ENCODE results near the gene SPPL3. TPM values are rescaled to one million over a fixed set of nuclear protein-coding genes. Genes with fewer than 3 reads are reported as not detected.
"Not testable (repeated sequence)": the region's sequence is repeated elsewhere in the genome, so short reads cannot be mapped to it uniquely, and the experiment has no call there.

The SPPL3 gene
- total RNA-seq, 1 experiment from 2014 or later: 51.1 TPM

DNA sequence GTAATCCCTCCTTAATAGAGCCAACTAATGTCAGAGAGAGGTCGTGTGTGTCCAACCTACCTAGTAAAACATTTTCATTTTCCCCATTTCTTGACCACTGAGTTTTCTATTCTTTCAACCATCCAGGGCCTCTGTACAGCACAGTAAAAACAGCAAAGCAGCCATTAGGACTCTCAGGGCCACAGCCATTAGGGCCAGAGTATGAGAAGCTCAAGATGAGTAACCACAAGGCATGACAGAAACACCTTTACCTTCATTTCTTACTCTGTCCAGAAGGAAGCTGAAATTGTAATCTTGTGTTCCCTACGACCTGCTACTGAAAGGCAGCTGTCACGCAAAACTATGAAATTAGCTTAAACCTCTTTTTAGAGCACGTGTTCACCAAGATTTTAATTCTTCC lies 2.3 kb downstream of the SPPL3 start:
- ChIA-PET CTCF (no interaction called here), POLR2A (no interaction called here)
- Histone ChIP-seq H3K27ac (ENCODE audit: low read length) (no peak overlapping the region; the same call in 1 of the 2 replicates), H3K36me3 (ENCODE audit: control insufficient read depth, insufficient read depth, low read length) (no peaks in the 10 kb centered on the region; the same call in 1 of the 2 replicates), H3K9me3 (ENCODE audit: control insufficient read depth, insufficient read depth, low read depth, low read length) (no peaks in the 10 kb centered on the region), H3K27me3 (ENCODE audit: control insufficient read depth, insufficient read depth, low read length) (no peaks in the 10 kb centered on the region), H3K4me3 (ENCODE audit: low read depth in 2 of 2, low read length in 2 of 2) (peak overlapping the region; percentile 18 to 83; a peak in 2 of 4 replicates), H3K4me1 (ENCODE audit: control insufficient read depth, insufficient read depth, low read length) (peaks cover 10% of the 10 kb centered on the region)
- in situ Hi-C loops (cut with HindIII; ENCODE audit: low pct_unique_long_range_greater_than_20kb, low sequenced_read_pairs) (no loop called here), intact Hi-C loops (cut with micrococcal nuclease; ENCODE audit: unreplicated experiment) (no loop called here)
- TF ChIP-seq SIN3A (IDR thresholded peaks at IDR 0.05; ENCODE audit: borderline replicate concordance, insufficient read depth, low read depth, low read length): no peak
- TF ChIP-seq POLR2AphosphoS5 (IDR thresholded peaks at IDR 0.05; ENCODE audit: low read depth, low read length): no peak
- TF ChIP-seq, protein P1, sequence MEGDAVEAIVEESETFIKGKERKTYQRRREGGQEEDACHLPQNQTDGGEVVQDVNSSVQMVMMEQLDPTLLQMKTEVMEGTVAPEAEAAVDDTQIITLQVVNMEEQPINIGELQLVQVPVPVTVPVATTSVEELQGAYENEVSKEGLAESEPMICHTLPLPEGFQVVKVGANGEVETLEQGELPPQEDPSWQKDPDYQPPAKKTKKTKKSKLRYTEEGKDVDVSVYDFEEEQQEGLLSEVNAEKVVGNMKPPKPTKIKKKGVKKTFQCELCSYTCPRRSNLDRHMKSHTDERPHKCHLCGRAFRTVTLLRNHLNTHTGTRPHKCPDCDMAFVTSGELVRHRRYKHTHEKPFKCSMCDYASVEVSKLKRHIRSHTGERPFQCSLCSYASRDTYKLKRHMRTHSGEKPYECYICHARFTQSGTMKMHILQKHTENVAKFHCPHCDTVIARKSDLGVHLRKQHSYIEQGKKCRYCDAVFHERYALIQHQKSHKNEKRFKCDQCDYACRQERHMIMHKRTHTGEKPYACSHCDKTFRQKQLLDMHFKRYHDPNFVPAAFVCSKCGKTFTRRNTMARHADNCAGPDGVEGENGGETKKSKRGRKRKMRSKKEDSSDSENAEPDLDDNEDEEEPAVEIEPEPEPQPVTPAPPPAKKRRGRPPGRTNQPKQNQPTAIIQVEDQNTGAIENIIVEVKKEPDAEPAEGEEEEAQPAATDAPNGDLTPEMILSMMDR (IDR thresholded peaks at IDR 0.05): no peak
- TF ChIP-seq TCF7L2 (IDR thresholded peaks at IDR 0.05; ENCODE audit: low read depth, low read length): no peak
- TF ChIP-seq REST (IDR thresholded peaks at IDR 0.05; ENCODE audit: insufficient read depth in 1 of 2, low read depth in 2 of 2, low read length in 1 of 2): no peak
- no TSS peak for BruUV-seq (replicated peaks)
- ATAC-seq (no peak), DNase-seq (ENCODE audit: low read depth, low spot score) (no peak)

DNA sequence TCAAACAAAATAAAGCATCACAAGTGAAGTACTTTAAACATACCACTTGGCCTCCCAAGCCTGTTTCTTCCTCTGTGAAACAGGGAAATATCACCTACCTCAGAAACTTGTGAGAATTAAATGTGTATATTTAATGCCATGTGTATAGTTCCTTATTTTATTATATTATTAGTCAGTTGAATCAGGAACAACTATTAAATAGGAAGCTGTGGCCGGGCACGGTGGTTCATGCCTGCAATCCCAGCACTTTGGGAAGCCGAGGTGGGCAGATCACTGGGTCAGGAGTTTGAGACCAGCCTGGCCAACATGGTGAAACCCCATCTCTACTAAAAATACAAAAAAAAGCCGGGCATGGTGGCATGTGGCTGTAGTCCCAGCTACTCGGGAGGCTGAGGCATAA lies 3.1 kb downstream of the SPPL3 start:
- BruUV-seq (replicated peaks); H3K27me3 ChIP-seq (ENCODE audit: control insufficient read depth, insufficient read depth, low read length); H3K4me3 ChIP-seq (ENCODE audit: low read depth in 2 of 2, low read length in 2 of 2); intact Hi-C loops (cut with micrococcal nuclease; ENCODE audit: unreplicated experiment); CTCF ChIA-PET; DNase-seq (ENCODE audit: low read depth, low spot score); ATAC-seq; in situ Hi-C loops (cut with HindIII; ENCODE audit: low pct_unique_long_range_greater_than_20kb, low sequenced_read_pairs); H3K27ac ChIP-seq (ENCODE audit: low read length); H3K9me3 ChIP-seq (ENCODE audit: control insufficient read depth, insufficient read depth, low read depth, low read length); H3K36me3 ChIP-seq (ENCODE audit: control insufficient read depth, insufficient read depth, low read length): not testable (repeated sequence)
- peaks cover 11% of the 10 kb centered on the region for H3K4me1 ChIP-seq (ENCODE audit: control insufficient read depth, insufficient read depth, low read length)
- POLR2A ChIA-PET: interaction anchor here (0.7 kb wide), 1 partner anchor 726 kb away, joined by 14 read pairs; no protein-coding TSS in a partner anchor

DNA sequence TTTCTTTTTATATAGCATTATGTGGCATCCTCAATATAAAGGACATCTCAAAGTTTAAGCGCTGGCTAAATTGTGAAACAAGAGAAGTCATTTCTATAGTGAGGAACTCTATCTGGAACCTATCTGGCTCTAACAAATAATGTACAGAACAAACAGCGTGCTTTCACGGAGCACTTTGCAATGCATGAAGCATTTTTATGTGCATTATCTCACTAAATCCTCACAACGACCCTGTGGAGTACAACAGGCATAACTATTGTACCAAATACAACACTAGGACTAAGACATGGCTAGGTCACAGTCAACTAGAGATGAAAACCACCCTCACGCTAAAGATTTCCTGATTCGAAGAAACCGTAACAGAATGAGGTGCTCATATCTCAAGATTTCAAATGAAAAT lies 8.6 kb downstream of the SPPL3 start:
- POLR2A ChIA-PET: no interaction called here
- CTCF ChIA-PET: no interaction called here
- intact Hi-C loops (cut with micrococcal nuclease; ENCODE audit: unreplicated experiment) (no loop called here), in situ Hi-C loops (cut with HindIII; ENCODE audit: low pct_unique_long_range_greater_than_20kb, low sequenced_read_pairs) (no loop called here)
- no peak for ATAC-seq
- H3K4me1 ChIP-seq (ENCODE audit: control insufficient read depth, insufficient read depth, low read length): peaks cover 4% of the 10 kb centered on the region; the same call in 1 of the 2 replicates
- H3K27ac ChIP-seq (ENCODE audit: low read length): no peak overlapping the region
- H3K27me3 ChIP-seq (ENCODE audit: control insufficient read depth, insufficient read depth, low read length): no peaks in the 10 kb centered on the region
- no peak overlapping the region for H3K4me3 ChIP-seq (ENCODE audit: low read depth in 2 of 2, low read length in 2 of 2)
- DNase-seq (ENCODE audit: low read depth, low spot score): no peak
- BruUV-seq (replicated peaks): no TSS peak
- TF ChIP-seq POLR2AphosphoS5 (IDR thresholded peaks at IDR 0.05; ENCODE audit: low read depth, low read length) (no peak), TCF7L2 (IDR thresholded peaks at IDR 0.05; ENCODE audit: low read depth, low read length) (no peak), SIN3A (IDR thresholded peaks at IDR 0.05; ENCODE audit: borderline replicate concordance, insufficient read depth, low read depth, low read length) (no peak), REST (IDR thresholded peaks at IDR 0.05; ENCODE audit: insufficient read depth in 1 of 2, low read depth in 2 of 2, low read length in 1 of 2) (no peak)
- TF ChIP-seq, protein P1 (IDR thresholded peaks at IDR 0.05): no peak
- no peaks in the 10 kb centered on the region for H3K9me3 ChIP-seq (ENCODE audit: control insufficient read depth, insufficient read depth, low read depth, low read length)
- H3K36me3 ChIP-seq (ENCODE audit: control insufficient read depth, insufficient read depth, low read length): no peaks in the 10 kb centered on the region
